GM12891 (cell line): ENCODE results near the gene INO80B.

Source experiments
- POLR2A ChIP-seq: IDR thresholded peaks from 2 replicates; pipeline ENCODE4 v1.6.1; 2011; ENCODE audit warnings: low read depth, low read length, control low read depth
- POLR2AphosphoS5 ChIP-seq: IDR thresholded peaks from 2 replicates; pipeline ENCODE4 v1.6.1; 2011; ENCODE audit warnings: low read depth, low read length, control low read depth
- TAF1 ChIP-seq: IDR thresholded peaks from 2 replicates; pipeline ENCODE4 v1.6.1; 2011; ENCODE audit warnings: low read depth, low read length, control low read depth

- TF ChIP-seq POLR2AphosphoS5 = no peak
- no peak for TF ChIP-seq POLR2A
- TF ChIP-seq TAF1 = no peak
Measured at GRCh38 chr2:74448771-74449170, 6.1 kb upstream of the INO80B start.
